GM19452 (cell line): ENCODE results near the gene RAC3.
A peak's percentile ranks its signal among the peaks of the same experiment; 100 is the strongest.

Experiments used
- ATAC-seq: cut with Tn5 transposase; IDR thresholded peaks from one replicate; pipeline ENCODE4 v1.9.1; 2021; ENCODE audit not compliant: unreplicated experiment

Gene RAC3

DNA sequence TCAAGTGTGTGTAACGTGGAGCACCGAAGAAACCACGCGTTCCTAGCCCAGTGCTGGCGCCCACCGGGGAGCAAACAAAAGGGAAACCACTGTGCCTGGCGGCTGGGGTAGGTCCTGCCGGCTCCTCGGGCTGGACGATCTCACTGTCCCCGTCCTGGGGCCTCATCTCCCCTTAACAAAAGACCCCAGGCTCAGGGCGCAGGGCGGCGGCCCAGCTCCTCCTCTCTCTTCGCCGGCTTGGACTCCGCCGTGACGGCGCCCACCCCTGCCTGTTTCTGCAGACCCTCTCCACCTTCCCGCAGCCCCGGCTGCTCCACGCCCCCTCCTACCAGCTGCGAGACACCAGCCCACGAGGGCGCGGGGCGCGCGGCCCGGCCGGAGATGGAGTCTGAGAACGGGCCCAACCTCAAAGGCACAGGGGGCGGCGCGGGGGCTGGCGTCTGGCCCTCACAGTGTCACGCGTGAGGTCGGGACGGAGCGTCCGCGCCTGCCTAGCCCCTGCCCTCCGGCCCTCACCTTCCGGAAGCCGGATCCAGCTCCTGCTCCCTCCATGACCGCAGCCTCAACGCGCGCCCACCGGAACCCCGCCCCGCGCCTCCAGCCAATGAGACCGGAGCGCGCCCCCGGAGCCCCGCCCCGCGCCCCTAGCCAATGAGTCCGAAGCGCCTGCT lies 9.0 kb upstream of the RAC3 start, which contains the start of gene CENPX:
TSS of gene CENPX (minus strand) at position 569 of the 671 bp plus-strand sequence. CDS start at position 552, 17 bp downstream.
- peak; percentile 22 for ATAC-seq

GRCh38 chr17:82022981-82023446 lies 8.5 kb upstream of the RAC3 start, which contains the start of gene LRRC45:
Gene LRRC45 (plus strand): TSS chr17:82023305. CDS start chr17:82023644, 339 bp downstream.
- ATAC-seq: peak; percentile 80

DNA sequence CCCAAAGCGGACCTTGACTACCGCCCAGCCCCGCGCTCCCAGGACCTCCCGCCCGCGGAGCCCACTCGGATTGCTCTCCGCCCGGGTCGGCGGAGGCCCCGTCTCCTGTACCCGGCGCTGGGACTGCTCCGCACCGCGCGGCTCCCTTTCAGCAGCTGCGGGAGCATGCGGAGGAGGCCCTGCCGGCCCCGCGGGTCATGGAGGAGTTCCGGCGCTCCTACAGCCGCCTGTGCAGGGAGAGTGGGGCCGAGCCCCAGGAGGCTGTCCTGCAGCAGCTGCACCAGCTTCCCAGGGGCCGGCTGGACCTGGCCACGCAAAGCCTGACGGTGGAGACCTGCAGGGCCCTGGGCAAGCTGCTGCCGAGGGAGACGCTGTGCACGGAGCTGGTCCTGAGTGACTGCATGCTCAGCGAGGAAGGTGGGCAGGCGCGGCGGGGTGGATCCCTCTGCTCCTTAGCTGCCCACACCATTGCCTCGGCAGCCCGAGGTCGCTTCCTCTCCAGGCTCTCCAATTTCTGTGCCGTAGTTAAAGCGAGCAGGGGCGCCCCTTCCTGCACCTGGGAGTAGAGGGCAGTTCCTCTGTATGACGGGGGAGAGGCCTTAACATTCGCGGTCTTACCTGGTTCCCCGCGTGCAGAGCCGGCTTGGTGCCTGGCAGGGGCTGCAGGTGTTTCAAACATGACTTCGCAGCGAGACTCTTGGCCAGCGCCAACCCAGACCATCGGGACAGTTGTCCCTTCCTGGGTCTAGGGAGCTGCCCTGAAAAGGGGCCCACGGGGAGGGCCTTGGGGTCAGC lies 7.8 kb upstream of the RAC3 start:
- ATAC-seq: peak; percentile 4

- no peak for ATAC-seq
Measured at GRCh38 chr17:82024859-82025258, 6.6 kb upstream of the RAC3 start.

- no peak for ATAC-seq
Measured at GRCh38 chr17:82025401-82026107, 5.9 kb upstream of the RAC3 start.

DNA sequence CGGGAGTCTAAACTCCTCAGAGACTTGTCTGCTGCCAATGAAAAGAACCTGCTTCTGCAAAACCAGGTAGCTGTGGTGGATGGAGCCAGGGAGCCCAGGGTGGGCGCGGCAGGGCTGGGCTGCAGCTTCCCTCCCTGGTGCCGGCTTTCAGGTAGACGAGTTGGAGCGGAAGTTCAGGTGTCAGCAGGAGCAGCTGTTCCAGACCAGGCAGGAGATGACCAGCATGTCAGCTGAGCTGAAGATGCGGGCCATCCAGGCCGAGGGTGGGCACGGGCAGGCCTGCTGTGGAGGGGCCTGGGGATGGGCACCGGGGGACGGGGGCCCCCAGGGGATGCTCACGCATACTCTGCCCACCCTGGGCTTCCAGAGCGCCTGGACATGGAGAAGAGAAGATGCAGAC lies 3.2 kb upstream of the RAC3 start:
- no peak for ATAC-seq

DNA sequence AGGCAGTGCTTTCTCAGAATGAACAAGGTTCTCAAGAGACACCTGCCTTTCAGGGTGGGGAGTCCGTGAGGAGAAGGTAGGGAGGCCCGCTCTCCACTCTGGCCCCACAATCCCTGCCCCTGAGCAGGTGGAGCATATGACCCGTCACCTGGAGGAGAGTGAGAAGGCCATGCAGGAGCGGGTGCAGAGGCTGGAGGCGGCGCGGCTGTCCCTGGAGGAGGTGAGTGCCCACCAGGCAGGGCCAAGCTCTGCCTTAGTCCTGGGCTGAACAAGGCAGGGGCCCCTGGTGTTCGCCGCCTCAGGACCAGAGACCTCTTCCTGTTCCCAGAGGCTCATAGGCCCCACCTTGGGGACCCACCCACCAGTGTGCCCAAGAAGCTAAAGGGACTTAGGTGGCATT lies 2.5 kb upstream of the RAC3 start:
- ATAC-seq: no peak

- no peak for ATAC-seq
Measured at GRCh38 chr17:82029391-82029790, 2.1 kb upstream of the RAC3 start.

- no peak for ATAC-seq
Measured at GRCh38 chr17:82029990-82030469, 1.4 kb upstream of the RAC3 start.

DNA sequence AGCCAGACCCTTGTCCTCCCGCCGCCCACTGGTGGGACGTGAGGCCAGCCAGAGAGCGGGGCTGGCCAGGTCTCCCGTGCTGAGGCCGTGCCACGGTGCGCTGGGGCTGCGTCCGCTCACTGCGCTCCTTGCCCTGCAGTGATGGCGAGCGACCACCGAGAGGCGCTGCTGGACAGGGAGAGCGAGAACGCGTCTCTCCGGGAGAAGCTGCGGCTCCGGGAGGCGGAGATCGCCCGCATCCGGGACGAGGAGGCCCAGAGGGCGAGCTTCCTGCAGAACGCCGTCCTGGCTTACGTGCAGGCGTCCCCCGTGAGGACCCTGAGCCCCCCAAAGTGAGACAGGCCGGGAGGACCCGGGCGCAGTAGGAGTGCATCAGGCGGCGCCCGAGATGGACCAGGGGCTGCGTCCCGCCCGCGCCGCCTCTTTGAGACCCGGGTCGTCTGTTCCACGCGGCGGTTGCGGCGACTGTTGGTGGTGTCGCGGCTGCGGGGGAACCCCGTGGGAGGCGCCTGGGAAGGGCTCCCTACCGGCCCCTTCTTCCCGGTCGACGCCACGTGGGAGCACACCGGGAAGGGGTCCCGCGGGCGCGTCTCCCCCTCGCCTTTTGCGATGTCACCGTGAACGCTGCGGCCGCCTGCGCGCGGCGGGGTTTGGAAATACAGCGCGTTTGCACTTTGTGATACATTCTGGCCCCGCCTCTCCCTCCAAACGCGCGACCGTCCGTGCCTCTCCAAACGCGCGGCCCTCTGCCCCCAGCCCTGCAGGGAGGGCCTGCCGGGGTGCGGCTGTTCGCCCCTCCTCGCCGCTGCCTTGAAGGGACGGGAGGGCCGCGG lies 792 bp upstream of the RAC3 start:
- ATAC-seq: no peak

DNA sequence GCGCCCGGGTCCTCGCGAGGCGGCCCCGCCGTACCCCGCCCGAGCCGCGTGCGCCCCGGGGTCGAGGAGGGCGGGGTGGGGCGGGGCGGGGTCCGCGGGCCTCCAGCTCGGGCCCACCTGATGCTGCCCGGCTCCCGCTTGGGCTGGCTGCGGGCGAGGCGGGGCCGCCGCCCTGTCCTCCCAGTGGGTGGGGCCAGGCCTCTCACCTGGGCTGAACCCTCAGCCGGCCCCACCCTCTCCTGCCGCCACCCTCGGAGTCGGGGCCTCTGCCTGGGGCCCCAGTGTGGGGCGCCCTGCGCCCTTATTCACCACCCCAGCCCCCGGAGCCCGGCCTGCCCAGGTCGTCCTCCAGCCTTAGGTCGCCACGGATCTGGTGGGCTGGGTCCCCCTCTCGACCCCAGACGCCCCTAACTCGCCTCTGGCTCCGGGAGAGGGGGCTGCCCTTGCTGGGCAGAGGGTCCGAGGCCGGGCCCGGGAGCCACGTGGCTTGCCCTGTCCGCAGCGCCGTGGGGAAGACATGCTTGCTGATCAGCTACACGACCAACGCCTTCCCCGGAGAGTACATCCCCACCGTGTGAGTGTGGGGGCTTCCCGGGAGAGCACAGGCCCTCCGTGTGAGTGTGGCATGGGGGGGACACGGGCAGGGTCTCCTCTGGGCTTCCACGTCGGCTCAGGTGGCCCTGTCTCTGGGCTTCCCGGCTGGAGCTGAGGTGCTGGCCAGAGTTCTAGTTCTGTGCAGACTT lies 578 bp downstream of the RAC3 start:
- no peak for ATAC-seq

DNA sequence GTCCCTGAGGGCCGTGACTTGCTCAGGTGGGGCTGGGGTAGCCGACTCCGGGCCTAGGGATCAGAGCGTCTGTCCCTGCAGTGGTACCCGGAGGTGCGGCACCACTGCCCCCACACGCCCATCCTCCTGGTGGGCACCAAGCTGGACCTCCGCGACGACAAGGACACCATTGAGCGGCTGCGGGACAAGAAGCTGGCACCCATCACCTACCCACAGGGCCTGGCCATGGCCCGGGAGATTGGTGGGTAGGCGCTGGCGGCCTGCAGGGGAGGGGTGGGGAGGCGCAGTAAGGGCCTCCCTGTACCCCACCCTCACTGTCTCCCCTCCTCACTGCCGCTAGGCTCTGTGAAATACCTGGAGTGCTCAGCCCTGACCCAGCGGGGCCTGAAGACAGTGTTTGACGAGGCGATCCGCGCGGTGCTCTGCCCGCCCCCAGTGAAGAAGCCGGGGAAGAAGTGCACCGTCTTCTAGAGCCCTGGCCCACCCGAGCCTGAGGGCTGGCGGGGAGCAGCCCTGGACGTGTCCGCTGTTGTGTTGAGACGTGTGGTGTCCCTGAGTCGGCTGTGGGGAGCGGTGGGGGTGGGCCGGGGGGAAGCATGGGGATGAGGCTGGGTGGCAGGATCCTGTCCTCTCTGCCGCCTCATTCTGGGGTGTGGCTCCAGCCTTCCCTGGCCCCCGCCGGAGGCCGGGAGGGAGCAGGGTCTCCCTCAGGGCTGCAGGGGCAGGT lies 2.0 kb downstream of the RAC3 start:
- ATAC-seq: no peak

DNA sequence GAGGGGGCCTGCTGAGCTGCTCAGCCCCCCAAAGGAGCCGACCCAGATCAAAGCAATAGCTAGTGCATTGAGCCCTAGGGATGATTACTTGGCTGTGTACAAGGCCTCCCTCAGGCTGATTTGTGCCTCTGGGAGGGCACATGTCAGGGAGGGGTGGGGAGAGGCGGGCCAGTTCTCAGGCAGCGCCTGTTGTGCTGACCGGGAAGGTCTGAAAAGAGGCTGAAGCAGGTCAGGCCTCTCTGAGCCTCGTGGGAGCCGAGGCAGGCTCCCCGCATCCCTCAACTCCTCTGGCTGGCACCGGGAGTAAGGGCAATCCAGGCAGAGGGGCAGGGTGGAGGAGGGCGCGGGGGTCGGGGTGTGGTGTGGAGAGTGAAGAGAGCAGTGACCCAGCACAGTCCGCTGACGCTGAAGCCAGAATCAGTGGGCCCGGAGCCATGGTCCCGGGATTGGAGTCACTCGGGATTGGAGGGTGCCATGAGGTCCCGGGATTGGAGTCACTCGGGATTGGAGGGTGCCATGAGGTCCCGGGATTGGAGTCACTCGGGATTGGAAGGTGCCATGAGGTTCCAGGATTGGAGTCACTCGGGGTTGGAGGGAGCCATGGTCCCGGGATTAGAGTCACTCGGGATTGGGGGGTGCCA lies 3.0 kb downstream of the RAC3 start:
- no peak for ATAC-seq

DNA sequence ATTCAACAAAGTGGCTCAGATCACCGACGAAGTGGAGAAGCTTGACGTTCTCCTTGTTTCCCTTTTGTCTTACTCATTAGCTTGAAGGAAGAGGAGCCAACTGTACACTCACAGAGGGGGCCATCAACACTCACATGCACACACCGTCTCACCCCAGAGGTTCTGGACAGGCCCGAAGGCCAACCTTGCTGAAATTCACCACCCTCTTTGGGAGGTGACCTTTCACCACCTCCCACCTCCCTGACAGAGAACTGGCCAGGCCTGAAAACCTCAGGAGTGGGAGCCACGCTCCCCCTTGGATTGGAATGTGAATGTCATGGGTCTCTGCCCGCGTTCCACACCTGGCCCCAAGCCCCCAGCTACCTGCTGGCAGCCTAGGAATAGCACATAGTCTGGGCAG lies 4.0 kb downstream of the RAC3 start:
- no peak for ATAC-seq

GRCh38 chr17:82035956-82036633 lies 4.6 kb downstream of the RAC3 start:
- no peak for ATAC-seq

GRCh38 chr17:82036634-82037091 lies 5.2 kb downstream of the RAC3 start:
- ATAC-seq: no peak

DNA sequence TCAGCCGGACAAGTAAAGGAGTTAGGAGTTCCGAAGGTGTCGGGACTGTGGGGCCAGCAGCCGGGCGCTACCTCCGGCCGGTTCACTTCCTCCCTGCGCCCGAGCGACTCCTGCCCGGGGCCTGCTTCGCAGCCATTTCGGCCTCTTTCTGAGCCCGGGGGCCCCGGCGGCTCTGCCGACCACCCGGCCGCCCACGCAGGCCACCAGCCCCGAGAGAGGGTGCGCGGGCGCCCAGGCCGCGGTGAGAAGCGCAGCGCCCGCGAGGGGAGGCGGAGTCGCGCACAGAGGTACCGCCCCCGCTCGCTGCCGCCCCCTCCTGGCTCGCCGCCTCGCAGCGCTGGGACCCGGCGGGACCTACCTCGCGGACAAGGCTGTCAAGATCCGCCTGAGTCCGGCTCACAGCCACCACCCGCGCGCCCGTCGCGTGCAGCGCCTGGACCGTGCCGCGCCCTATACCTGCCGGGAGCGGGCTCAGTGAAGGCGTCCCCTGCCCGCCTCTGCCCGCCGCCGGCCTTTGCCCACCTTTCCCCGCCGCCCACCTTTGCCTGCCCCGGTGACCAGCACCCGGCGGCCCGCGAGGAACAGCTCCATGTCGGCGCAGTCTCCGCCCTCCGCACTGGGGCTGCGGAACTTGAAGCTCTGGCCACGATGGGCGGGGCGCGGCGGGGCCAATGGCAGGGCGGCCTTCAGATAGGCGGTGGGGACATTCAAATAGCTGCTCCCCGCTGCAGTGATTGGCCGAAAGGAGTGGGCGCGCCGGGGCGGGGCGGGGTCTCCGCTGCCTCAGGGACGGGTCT lies 5.8 kb downstream of the RAC3 start, which contains the start of gene DCXR:
TSS of gene DCXR (minus strand) at position 606 of the 797 bp plus-strand sequence. CDS start at position 591, 15 bp downstream.
- ATAC-seq: peak; percentile 78
